GM12872 (cell line): ENCODE data around the gene FOLR1.

Source experiments
- CTCF ChIP-seq: IDR thresholded peaks from 3 replicates; pipeline ENCODE4 v1.5.1; 2011; ENCODE audit warnings: low read depth, mild to moderate bottlenecking, low read length, moderate library complexity; ENCODE audit not compliant: insufficient read depth

Gene FOLR1

GRCh38 chr11:72191961-72192381, at the start of gene FOLR1:
TSS of gene FOLR1 (plus strand) at chr11:72192140. CDS start at chr11:72192174, 34 bp downstream.
- TF ChIP-seq CTCF: no peak

- TF ChIP-seq CTCF: no peak
Observed at GRCh38 chr11:72144807-72145565, 47.0 kb upstream of the FOLR1 start.

GRCh38 chr11:72146625-72147024, 45.3 kb upstream of the FOLR1 start:
- no peak for TF ChIP-seq CTCF

GRCh38 chr11:72150882-72151281, 41.1 kb upstream of the FOLR1 start:
- TF ChIP-seq CTCF: no peak

- no peak for TF ChIP-seq CTCF
Observed at GRCh38 chr11:72154816-72155215, 37.1 kb upstream of the FOLR1 start.

- TF ChIP-seq CTCF: no peak
Observed at GRCh38 chr11:72155751-72156150, 36.2 kb upstream of the FOLR1 start.

GRCh38 chr11:72157131-72157530, 34.8 kb upstream of the FOLR1 start:
- no peak for TF ChIP-seq CTCF

- no peak for TF ChIP-seq CTCF
Observed at GRCh38 chr11:72160319-72160718, 31.6 kb upstream of the FOLR1 start.
